ENCODE measurements around the gene NECAB2.

NECAB2 gene

DNA sequence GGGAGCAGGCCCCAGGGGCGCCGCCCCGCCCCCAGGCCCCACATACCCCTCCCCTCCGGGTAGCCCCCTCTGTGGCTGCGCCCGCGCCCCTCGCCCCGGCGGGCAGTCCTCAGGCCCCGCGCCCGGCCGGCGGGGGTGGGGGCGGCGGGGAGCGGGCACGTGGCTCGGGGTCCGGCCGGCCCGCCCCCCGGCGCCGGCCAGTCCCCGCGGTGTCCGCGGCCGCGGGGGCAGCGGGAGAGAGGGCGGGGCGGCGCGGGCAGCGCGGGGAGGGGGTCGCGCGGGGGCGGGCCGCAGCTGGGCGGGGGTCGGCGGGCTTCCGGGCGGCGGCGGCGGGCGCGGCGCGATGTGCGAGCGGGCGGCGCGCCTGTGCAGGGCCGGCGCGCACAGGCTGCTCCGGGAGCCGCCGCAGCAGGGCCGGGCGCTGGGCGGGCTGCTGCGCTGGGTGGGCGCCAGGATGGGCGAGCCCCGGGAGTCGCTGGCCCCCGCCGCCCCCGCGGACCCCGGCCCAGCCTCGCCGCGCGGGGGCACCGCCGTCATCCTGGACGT, 335 bp downstream of the NECAB2 start:
- DNase-seq: no peak

DNA sequence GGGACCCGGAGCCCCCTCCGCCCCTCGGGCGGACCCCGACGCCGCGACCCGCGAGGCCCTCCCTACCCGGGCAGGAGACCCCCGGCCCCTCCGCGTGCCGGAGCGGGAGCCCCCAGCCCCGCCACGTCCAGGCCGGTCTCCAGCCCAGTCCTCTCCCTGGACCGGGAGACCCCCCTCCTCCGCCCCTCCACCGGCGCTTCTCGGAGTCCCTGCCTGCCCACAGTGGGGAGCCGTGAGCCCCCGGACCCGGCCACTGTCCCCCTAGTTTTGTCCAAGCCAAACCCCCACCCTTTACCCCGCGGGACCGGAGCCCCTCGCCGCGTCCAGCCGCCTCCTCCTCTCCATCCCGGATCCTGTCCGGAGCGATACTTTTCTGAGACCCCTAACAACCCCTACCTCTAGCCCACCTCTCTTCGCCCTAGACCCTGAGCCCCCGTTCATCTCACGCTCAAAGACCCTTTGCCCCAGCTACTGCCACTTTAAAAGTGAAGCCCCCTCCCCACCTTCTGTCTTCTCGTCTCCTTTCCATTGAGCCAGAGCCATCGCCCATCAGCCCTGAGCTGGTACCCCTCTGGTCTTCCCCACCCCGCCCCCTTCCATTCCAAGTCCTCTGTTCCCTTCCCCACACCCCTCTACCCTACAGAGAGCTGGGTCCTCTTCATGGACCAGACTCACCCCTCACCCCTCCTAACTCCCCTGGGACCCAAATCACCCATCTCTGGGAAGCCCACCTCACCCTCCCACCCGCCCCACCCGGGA, 1.0 kb downstream of the NECAB2 start:
- no peak for DNase-seq

DNA sequence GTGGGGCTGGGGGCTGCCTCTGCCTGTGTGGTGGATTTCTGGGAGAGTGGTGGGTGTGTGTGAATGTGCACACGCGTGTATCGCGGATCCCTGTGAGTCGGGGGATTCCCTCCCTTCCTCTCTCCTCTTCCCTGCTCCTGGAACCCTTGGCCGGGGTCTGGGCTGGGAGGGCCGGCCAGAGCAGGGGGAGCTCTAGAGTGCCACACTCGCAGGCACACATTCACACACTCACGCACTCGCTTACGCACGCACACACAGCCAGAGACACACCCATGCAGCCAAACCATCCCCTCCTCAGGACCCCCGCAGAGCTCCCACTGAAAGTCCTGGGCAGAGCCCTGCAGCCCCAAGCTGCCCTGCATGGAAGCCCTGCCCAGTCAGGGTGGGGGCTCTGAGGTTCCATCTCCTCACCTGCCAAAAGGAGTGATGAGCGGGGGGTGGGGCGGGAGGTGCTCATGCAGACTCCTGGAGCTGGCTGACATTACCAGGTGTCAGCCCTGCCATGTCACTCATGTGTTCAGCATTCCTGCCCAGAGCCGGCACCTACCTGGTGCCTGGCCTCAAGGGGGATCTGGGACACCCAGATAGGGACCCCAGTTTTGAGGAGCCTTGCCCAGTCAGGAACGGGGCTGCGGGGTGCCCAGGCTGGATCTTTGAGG, 1.9 kb downstream of the NECAB2 start:
- DNase-seq: no peak

DNA sequence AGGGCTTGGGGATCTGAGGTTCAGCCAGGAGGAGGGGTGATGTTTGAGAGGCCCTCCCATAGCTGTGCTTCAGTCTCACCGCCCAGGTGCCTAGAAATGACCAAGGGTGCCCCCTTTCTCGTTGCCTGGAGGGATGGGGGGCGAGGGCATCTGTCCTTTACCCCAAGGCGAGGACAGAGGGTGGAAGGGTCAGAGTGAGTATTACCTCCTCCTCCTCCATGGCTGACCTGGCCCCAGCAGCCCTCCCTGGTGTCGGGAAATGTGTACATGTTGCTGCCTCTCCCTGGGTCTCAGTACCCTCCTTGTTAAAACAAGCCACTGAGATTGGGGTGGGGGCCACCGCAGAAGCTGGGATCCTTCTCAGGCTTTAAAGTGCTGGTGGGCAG, 2.4 kb downstream of the NECAB2 start:
- no peak for DNase-seq

DNA sequence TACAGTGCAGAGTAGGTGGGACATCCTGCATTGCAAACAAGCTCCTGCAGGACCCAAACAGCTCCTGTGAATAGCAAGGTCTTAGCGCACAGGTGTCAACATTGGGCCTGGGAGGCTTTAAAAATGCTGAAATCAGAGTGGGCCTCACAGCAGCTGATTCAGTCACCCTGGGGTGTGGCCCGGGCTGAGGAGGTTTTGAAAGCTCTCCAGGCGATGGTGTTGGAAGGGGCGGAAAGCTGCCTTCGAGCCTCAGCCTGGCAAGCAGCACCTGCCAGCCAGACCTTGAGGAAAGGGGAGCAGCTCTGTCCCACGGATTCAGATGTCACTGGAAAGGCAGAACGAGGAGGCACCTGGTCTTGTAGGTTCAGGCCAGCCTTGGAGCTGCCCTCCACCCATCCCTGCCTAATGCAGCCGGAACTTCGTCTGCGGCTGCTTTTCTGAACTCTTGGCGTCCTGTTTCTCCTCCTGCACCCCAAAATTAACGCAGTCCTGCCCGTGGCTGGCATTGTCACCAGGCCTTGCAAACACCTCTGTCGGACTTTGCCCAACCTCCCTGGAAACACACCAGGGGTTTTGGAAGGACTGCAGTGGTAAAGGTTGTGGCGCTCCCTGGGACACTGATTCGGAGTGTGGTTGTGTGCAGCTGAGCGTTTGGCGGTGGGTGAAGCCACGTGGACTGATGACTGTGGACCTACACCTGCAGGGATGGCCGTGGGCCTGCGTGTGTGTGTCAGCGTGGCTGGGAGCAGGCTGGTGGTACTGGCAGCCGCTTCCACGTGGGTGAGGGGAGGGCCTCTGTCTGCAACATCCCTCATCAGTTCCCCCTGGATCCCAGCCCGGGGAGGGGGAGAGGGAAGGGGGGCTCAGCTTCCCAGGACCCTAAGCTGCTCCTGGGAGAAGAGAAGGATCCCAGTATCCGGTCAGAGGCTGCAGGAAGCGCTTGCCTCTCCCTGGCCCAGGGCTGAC, 3.4 kb downstream of the NECAB2 start:
- DNase-seq: no peak

DNA sequence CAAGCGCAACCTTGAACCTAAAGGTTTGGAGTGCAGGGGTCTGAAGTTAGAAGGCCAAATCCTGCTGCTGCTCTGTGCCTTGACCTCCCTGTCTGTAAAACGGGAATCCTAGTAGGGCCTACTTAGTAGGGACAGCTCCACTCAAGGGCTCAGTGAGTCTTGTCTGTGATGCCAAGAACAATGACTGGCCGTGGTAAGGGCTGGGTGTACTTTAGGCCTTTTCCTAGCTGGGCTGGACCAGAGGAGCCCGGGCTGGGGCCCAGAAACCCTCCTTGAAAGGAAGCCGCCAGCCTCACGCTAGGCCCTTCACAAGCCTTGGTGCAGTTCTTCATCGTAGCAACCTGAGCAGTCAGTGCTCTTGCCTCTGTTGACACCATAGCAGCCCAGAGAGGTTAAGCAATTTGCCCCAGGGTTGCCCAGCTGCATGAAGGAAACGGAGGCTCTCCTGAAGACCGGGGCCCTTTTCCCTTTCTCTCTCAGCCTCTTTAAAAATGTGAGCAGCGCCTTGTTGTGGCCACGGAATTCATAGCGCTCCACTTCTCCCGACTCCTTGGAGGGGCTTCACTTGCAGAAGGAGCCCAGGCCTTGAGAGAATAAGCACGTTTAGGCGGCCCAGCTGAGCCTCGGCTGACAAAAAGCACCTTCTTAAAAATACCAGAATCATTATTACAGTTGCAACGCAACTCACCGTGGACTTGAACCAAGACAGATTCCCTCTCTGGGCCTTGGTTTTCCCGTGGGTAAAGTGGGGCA, 4.4 kb downstream of the NECAB2 start:
- DNase-seq: no peak

DNA sequence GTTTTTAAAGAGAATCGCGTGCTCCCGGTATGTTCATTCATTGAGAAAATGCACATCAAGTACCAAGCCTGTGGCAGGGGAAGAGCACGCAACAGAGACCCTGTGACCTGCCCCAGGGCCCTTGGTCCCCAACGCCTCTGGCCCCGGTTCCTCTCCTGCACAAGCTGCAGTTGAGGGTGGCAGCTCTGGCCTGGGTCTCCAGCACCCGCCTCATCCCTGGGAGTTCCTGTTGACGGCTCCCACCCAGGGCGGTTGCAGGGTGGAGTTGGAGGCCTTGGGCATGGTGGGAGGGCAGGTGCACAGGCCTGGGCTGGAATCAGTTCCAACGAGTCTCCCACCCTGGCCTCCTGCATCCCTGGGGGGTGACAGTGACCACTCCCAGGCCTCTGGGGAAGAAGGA, 5.0 kb downstream of the NECAB2 start:
- no peak for DNase-seq

DNA sequence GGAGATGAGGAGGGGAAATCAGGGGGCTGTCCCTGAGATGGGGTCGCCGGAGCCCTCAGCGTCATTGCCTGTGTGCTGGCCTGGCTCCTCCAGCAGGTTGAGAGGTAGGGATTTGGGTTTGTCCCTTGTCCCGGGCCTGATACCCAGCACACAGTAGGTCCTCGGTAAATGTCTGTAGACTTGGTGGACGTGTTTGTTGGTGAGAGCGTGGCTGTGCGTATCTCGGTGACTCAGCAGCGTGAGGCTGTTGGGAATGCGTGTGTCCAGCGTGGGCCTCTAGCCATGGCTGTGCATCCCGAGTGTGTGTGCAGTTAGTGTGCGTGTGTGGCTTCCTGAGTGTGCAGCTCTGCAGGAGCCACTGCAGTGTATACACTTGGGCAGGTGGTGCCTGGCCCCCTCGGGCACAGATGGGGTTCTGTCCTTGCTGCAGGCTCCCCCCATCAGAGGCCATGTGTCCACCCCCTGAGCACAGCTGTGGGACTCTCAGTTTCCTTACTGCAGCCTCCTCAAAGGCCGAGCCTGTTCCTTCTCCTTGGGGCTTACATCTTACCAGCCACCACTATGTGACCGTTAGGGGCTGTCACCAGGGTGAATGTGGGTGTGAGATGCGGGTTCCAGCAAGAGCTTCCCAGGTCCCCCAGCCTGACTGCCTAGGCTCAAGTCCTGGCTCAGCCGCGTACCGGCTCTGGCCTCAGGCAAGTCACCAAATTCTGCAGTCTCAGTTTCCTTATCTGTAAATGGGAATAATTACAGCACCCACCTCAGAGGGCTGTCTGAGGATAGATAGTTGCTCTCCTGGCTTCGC, 5.7 kb downstream of the NECAB2 start:
- DNase-seq: no peak

DNA sequence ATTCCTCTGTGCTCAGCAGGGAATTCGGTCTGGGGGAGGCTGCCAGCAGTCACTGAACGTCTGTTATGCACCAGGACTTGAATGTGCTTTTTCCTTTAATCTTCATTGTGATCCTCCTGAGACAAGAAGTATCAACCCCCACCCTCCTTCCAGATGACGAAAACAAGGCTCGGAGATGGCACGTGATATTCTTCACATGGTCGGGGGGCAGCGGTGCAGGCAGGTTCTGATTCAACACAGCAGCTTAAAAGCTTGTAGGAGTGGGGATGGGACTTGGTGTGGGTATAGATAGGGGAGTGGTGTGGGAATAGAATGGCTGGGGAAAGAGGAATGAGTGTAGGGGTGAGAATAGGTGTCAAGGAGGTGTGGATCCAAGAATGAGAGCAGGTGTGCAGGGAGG, 6.4 kb downstream of the NECAB2 start:
- DNase-seq: no peak

DNA sequence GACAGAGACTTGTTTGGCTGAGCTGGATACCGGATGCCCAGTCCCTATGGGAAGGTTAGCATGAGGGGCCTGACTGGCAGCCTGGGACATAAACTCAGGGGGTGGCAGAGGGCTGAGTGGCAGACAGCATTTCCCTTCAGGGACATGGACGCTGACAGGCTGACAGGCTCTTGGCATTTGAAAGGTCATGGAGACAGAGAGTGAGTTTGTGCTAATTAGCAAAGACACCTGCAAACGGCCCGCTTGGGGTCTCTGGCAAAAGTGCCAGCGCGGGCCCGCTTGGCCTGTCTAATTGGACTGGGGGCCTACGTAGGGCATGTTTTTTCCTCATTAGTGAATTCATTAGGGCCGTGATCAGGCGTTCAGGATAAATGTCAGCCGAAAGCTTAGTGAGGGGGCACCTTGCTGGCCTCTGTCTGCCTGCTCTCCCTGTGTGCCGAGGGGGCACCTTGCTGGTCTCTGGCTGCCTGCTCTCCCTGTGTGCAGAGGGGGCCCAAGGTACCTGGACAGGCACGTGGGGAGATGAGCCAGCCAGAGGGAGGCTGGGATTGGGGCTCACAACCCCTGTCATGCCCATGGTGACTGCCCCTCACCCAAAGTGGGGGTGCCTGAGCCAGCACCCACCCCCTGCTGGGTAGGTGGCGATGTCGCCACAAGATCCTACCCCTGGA, 7.7 kb downstream of the NECAB2 start:
- no peak for DNase-seq

DNA sequence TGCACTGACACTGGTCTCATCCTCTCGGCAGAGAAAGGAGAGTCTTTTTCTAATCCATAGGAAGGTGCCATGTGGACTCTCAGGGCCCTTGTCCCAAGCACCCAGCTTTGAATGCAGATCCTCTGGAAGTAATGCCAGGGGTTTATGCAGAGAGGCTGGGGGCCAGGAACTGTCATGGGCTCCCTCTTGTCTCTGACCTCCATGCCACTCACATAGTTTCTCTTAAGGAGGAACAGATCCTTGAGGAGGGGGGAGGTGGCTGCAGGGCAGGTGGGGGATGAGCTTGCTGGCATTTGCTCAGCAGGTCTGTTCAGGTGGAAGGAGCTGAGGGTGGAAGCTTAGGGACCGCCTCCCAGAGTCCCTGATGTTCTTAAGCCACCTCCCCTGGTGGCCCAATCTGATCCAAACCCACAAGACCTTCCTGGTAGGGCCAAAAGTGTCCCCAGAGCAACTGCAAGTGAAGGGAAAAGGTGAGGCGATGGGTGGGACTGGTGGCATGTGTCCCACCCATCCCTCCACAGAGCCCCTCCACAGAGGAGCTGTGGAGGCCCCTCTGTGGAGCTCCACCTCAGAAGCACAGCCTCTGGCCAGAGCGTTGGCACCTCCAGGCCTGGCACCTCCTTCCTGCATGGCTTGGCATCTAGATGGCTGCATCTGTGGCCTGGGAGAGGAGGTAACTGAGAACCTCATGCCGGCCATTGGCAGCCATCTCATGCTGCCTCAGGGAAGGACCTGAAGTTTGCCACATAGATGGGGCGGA, 9.2 kb downstream of the NECAB2 start:
- DNase-seq: no peak

DNA sequence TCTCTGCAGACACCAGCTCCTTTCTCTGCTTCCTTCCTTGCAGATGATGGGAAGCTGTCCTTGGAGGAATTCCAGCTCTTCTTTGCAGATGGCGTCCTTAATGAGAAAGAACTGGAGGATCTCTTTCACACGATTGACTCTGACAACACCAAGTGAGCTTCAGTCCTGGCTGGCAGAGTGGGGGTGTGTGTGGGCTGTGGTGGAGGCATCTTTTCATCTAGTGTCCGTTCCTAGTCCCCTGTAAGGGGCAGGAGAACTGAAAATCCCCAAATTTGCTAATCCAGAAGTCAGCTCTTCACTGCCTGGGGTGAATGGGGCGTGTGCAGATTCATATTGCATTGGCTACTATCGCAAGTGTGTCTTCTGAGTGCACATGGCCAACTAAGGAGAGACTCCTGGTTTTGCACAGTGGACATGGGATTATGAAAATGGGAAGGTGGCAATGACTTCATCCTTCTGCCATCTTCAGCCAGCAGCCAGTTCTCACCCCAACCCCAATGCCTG, 10.4 kb downstream of the NECAB2 start:
- DNase-seq: no peak

DNA sequence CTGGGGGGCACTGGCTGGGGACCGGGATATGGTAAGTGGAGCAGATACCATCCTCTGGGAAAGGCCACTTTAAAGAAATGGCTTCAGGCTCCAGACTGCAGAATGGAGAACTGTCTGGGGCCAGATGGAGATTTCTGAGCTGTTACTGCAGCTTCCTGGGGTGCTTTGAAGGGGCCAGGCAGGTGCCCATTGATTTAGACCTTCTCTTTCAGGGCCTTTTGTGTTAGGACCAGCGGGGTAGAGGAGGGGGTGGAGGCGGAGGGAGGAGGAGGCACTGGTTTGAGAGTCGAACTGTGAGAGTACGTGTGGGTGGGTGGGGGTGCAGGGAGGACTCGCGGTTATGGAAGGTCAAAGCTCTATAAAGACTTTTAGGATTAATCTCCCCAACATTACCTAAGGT, 11.4 kb downstream of the NECAB2 start:
- no peak for DNase-seq

DNA sequence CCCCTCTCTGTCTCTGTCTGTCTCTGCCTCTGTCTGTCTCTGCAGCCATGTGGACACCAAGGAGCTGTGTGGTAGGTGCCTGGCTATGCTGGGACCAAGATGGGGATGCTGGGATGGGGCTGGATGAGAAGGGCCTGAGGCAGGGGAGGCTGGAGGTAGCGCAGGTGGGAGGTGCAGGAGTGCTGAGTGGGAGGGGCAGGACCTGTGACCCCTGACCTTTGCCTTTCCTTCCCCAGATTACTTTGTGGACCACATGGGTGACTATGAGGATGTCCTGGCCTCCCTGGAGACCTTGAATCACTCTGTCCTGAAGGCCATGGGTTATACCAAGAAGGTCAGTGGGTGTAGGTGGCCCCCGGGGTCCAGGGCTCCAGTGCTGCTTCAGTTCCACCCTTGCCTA, 12.8 kb downstream of the NECAB2 start:
- DNase-seq: no peak

DNA sequence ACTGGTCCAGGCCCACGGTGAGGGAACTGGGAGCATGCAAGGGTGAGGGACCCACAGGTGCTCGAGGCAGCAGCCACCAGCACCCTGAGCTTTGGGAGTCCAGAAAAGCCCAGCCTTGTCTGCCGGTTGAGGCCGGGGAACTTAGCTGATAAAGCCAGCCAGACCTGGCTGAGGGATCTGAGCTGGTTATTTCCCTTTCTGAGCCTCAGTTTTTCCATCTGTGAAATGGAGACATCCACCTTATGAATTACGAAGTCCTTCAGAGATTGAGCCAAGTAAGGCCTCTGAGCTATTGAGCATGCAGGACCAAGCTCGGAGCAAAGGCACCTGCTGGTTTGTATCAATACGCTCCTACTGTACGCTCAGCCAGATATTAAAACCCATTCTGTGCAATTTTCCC, 13.8 kb downstream of the NECAB2 start:
- DNase-seq: no peak

DNA sequence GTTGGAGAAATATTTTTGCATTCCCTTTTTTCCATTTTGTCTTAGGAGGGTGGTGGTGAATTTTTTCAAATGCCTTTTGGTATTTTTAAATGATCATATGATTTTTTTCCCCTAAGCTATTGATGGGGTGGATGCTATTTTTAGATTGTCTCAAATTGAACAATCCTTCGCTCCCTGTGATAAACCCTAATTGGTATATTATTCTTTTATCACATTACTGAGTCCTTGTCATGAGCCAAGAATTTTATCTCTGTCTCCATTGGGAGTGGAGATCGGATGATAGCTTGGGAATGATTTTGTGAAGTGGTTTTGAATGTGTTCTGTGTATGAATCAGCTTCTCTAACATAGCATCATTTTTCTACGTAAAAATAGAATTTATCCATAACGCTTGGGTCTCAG, 15.4 kb downstream of the NECAB2 start:
- no peak for DNase-seq

DNA sequence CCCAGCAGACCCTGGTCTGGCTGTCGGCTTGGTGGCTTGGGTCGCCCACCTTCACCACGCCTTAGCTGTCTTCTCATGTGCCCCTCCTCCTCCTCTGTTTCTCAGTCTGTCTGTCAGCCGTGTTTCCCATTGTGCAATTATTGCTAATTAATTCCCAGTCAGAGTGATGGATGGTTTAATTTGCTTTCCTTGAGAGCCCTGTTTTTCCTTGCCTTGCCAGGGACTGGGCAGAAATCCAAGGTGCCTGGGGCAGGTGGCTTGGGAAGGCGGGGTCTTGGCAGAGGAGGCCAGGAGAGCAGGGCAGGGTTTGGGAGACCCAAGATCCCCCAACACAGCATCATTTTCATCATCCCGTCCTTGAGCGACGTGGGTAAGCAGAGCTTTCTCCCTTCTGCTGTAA, 21.3 kb downstream of the NECAB2 start:
- no peak for DNase-seq

DNA sequence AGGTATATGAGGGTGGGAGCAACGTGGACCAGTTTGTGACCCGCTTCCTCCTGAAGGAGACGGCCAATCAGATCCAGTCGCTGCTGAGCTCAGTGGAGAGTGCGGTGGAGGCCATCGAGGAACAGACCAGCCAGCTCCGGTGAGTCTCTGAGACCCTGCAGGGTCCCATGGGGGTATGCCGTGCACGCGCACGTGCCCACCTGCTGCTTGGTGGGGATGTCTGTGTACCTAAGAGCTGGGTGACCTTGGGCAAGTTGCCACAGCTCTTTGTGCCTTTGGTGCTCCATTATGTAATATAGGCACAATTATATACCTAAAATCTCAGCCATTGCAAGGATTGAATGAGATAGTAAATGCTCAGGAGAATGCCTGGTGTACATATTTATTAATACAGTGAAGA, 22.4 kb downstream of the NECAB2 start:
- DNase-seq: no peak

DNA sequence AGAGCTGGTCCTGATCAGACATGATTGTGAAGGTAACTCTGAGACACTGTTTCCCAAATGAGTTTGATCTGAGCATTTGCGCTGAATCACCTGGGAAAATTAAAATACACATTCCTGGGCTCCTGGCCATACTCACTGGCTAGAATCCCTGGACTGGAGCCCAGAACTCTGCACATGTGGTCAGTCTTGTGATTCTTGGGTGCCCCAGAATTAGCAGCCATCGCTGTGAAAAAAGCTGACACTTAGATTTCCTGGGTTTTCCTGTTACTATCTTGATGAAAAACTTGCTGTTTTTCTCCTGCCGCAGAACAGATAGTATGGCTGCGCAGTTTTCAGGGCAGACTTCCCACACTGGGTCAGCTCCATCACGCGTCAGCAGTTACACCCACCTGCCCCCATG, 24.6 kb downstream of the NECAB2 start:
- DNase-seq: no peak

DNA sequence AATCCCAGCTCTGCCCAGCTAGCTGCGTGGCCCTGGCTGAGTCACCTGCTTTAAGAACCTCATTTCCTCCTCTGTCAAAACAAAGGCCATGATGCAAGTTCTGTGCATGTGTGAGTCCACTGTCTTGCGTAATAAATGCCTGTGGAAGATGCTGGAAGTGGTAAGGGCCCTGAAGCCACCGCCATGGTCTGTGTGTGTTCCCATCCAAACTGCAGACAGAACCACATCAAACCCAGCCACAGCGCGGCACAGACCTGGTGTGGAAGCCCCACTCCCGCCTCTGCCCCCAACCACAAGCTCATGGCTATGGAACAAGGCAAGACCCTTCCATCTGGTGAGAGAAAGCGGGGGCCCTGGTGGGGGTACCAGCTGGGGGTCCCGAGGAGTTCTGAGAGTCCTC, 26.0 kb downstream of the NECAB2 start:
- DNase-seq: no peak

Data from DMS153 (cell line).